SH-SY5Y (cell line): ENCODE results near the gene URGCP.

ENCODE experiments used
- GATA2 ChIP-seq: IDR thresholded peaks from 2 replicates; pipeline ENCODE4 v1.6.1; 2011; ENCODE audit warnings: mild to moderate bottlenecking, low read depth, low read length
- GATA3 ChIP-seq: IDR thresholded peaks from 2 replicates; pipeline ENCODE4 v1.6.1; 2011; ENCODE audit warnings: low read depth, mild to moderate bottlenecking, low read length, moderate library complexity

URGCP gene

DNA sequence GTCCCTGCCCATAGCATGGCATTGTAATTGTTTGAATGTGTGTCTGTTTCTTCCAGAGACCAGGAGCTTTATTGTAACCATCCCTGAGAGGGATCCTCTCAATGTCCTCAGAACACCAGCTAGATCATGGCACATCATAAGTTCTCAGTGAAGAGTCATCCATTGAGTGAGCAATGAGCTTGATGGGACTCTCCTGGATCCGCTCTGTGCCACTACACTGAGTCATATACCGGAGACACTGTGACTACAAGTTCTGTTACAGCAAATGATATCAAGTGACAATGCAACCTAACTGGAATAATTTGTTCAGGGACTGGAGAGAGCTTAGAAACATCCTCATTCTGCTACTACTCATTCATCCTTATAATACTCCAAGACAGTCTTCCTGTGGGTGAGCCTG, 62.1 kb downstream of the URGCP start:
- TF ChIP-seq GATA2 (no peak), GATA3 (no peak)

DNA sequence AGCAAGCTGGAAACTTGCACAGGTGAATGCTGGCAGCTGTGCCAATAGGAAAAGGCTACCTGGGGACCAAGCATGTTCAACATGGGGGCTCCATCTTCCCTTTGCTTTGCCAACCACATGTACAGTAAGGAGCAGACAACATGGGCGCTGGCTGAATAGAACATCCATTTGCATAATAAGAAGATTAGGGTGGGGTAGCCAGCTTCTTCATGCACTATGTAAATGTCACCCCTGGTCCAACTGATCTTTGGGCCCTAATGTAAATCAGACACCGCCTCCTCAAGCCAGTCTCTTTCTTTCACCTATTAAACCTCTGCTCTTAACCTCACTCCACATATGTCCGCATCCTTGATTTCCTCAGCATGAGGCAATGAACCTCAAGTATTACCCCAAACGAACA, 63.1 kb downstream of the URGCP start:
- no peak for TF ChIP-seq GATA2
- TF ChIP-seq GATA3 = no peak

GRCh38 chr7:43838201-43838658, 68.2 kb downstream of the URGCP start:
- no peak for TF ChIP-seq GATA2
- no peak for TF ChIP-seq GATA3

DNA sequence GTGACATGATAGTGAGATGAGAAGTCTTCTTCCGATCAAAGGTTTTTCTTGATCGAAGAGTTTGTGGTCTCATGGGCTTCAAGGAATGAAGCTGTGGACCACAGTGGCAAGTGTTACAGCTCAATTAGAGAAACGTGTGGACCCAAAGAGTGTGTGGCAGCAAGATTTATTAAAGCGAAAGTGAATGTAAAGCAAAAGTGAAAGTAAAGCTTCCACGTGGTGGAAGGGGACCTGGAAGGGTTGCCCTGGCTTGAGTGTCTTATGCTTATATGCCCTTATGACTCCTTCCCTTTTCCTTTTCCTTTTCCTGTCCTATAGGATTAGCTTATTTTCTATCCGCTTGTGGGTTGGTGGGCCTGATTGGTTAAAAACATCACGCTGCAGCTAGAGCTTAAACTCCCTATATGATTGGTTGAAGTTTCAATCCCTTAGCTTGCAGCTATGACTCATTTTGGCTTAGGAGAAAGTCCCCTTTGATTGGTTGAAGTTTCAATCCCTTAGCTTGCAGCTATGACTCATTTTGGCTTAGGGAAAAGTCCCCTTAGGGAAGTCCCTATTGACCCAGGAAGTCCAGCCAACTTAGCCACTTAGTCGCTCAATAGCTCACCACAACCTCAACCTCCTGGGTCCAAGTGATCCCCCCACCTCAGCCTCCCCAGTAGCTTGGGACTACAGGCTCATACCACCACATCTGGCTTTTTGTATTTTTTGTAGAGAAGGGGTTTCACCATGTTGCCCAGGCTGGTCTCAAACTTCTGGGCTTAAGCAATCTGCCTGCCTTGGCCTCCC, 71.7 kb downstream of the URGCP start:
- no peak for TF ChIP-seq GATA3
- TF ChIP-seq GATA2 = no peak
